HG03135 (cell line): Measurements from ENCODE around the gene HEXD.
"Not testable (repeated sequence)": the region's sequence is repeated elsewhere in the genome, so short reads cannot be mapped to it uniquely, and the experiment has no call there.

Experiments
- ATAC-seq: cut with Tn5 transposase; IDR thresholded peaks from one replicate; pipeline ENCODE4 v1.9.1; 2021; ENCODE audit warnings: mild to moderate bottlenecking, moderate library complexity; ENCODE audit not compliant: unreplicated experiment

Gene HEXD

GRCh38 chr17:82382220-82382932 lies 35.8 kb upstream of the HEXD start:
- not testable (repeated sequence) for ATAC-seq

GRCh38 chr17:82382933-82383255 lies 35.3 kb upstream of the HEXD start:
- ATAC-seq: no peak

DNA sequence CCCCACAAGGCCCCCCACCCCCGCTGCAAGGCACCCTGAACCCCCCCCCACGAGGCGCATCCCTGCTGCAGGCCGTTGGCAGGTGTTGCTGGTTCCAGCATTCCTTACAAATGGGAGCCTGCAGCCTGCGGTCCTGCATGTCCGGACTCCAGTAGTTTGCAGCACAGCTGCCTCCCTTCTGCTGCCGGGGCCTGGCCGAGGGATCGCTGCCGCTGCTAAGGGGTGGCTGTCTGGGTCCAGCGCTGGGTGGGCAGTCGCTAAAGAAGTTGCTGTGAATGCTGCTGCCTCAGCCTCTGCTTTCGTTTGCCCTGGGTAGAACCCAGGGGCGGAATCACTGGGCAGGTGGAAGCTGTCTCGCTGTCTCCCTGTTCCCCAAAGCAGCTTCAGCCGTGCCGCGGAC lies 34.7 kb upstream of the HEXD start:
- no peak for ATAC-seq

- ATAC-seq: no peak
Measured at GRCh38 chr17:82384051-82384729, 34.0 kb upstream of the HEXD start.

GRCh38 chr17:82384730-82385481 lies 33.2 kb upstream of the HEXD start:
- ATAC-seq: no peak

GRCh38 chr17:82385559-82386254 lies 32.4 kb upstream of the HEXD start:
- no peak for ATAC-seq

GRCh38 chr17:82386255-82386831 lies 31.8 kb upstream of the HEXD start:
- ATAC-seq: no peak

GRCh38 chr17:82386881-82387704 lies 31.1 kb upstream of the HEXD start:
- ATAC-seq: no peak

DNA sequence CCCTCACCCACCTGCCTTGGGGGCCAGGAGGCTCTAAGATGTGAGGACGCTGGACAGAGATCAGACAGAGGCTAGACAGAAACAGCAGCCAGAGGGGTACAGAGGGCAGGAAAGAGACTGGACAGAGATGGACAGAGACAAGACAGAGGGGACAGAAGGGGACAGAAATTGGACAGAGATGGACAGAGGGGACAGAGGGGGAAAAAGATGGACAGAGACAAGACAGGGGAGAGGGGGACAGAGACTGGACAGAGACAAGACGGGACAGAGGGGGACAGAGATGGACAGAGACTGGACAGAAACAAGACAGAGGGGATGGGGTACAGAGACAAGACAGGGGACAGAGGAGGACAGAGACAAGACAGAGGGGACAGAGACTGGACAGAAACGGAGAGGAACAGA lies 30.4 kb upstream of the HEXD start:
- ATAC-seq: no peak

- no peak for ATAC-seq
Measured at GRCh38 chr17:82388223-82388921, 29.8 kb upstream of the HEXD start.

DNA sequence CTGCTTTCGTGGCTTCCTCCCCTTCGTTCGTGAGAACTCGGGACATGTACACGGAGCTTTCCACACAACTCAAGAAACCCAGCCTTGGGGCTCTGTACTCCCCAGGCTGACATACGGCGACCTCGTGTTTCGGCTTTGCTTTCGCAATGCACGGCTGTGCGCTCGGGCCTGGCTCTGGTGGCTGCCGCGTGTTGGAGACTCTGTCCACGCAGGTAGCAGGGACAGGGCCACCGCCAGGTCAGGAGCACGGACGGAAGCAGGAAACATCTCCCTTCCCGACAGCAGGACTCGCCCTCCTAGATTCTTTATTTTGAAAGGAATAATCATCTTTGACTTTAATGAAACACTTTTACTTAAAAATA lies 29.2 kb upstream of the HEXD start:
- ATAC-seq: no peak

DNA sequence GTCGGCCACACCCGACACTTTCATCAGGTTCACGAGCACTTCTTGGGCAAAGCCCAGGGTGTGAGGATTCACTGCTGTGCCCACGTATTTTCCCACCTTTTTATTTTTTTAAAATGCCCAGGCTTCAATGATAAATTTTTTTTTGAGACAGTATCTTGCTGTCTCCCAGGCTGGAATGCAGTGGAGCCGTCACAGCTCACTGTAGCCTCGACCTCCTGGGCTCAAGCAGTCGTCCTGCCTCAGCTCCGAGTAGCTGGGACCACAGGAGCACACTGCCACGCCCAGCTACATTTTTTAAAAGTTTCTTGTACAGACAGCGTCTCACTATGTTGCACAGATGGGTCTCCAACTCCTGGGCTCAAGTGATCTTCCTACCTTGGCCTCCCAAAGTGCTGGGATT lies 28.8 kb upstream of the HEXD start:
- no peak for ATAC-seq

DNA sequence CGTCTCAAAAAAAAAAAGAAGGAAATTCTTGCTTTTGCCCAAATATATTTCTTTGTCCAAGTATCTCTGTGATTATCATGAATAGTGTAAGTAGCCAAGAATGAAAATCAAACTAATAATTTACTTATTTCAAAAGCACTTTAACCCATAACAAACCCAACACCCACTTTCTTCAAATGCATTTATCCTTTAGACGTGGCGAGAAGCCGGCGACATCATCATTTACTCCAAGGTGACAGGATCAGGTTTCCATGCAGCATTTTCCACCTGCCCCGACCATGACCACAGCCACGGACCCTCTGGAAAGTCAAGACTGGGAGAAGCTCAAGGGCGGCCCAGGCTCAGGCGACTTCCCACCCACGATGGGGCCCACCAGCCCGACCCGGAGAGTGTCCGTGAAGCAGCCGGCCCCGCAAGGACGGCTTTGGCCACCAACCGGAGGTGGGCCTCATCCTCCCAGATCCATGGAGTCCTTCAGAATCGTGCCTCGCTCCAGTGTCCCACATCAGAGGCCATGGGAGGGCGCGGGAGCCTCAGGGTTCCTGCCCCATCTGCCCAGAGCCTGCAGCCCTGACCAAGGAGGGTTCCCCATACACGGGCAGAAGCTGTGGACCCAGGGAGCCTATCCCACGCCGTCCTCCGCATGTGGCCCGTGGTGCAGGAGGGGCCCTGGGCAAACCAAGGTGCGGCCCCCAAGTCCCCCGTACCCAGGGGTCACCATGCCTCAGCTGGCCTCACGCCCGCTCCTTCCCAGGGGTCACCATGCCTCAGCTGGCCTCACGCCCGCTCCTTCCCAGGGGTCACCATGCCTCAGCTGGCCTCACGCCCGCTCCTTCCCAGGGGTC lies 27.9 kb upstream of the HEXD start:
- ATAC-seq: no peak

DNA sequence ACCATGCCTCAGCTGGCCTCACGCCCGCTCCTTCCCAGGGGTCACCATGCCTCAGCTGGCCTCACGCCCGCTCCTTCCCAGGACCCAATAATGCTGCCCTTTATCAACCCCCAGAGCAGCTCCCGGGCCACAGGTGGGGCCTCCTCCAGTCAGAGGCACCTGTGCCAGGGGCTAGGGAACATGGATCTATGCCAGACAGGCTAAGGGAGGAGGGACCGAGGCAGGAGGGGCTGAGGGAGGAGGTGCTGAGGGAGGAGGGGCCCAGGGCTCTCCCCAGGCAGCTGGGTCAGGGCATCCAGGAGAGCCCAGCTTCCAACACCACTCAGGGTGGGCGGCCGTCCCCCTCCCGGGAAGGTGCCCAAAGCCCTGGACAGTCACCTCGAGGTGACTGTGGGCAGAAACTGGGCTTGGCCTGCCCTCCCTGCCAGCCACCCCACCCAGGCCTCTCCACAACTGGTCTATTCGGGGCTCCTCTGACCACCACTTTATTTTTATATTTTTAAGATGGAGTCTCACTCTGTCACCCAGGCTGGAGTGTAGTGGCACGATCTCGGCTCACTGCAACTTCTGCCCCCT lies 27.2 kb upstream of the HEXD start:
- no peak for ATAC-seq

GRCh38 chr17:82391496-82392066 lies 26.6 kb upstream of the HEXD start:
- ATAC-seq: no peak

GRCh38 chr17:82392209-82392920 lies 25.8 kb upstream of the HEXD start:
- ATAC-seq: no peak

DNA sequence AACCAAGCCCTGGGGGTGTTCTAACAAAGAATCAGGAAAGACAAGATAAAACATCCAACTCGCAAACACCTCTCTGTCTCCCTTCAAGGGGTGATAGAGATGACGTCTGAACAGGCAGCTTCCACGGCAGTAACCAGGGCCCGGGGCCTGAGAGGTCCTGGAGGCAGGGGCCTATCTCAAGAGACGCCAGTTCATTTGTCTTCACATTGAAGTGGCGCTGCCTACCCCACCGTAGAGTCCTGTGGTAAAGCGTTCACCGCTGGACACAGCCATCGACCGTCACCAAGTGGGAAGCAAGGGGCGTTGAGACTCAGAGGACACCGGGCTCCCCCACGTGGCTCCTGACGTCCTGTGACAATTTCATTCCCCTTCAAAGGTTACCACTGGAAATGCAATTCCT lies 25.2 kb upstream of the HEXD start:
- no peak for ATAC-seq

DNA sequence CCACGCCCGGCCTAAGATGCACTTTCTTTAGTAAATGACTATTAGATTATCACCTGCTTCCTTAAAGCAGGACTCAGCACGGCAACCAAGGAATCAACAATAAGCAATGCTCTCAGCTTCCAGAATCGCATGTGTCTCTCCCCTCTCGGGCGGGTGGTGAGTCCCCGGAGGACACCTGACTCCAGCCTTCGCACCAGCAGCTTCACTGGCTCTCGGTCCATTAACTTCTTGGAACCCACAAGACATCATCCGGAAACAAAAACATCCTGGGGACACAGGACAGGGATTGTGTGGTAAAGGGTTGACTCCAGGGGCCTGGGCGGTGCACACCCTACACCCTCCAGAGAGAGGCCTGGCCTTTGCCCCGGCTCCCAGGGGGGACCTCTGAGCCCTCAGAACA lies 23.9 kb upstream of the HEXD start:
- ATAC-seq: no peak
